Caco-2 (cell line): ENCODE measurements around the gene NMNAT2. TPM values are rescaled to one million over a fixed set of nuclear protein-coding genes. Genes with fewer than 3 reads are reported as not detected.

Source experiments
- BruUV-seq: library from RNA; stranded (reverse); fragments of 400-500 nt; replicated peaks from 2 replicates; lab custom pipeline; 2021; lab: Mats Ljungman, UMichigan
- CTCF ChIA-PET: fragments of 300-600 bp; sonication (Branson Sonifier 250); formaldehyde crosslinking; loops from one replicate; lab custom pipeline; 2022; ENCODE audit warnings: antibody characterized with exemption; lab: Charles Lee
- POLR2A ChIA-PET: fragments of 300-600 bp; sonication (Branson Sonifier 250); formaldehyde crosslinking; loops from one replicate; lab custom pipeline; 2022; ENCODE audit warnings: antibody characterized with exemption; lab: Charles Lee
- DNase-seq, 2 experiments: peaks; one replicate each; pipeline versions ENCODE4 v3.0.0 to v3.0.0-alpha.2; 2020 to 2022
- H3K27me3 ChIP-seq: replicated peaks from 2 replicates; pipeline ENCODE4 v1.6.0; 2011; ENCODE audit warnings: low read length; ENCODE audit not compliant: control insufficient read depth, insufficient read depth
- H3K36me3 ChIP-seq: 2 replicates; pipeline ENCODE4 v1.5.1; 2011; ENCODE audit warnings: low read length; ENCODE audit not compliant: control insufficient read depth, insufficient read depth
- H3K4me1 ChIP-seq: fragments of 250-450 bp; sonication (Bioruptor Pico); 2 replicates; pipeline ENCODE4 v1.5.1; 2020; ENCODE audit warnings: mild to moderate bottlenecking
- H3K4me3 ChIP-seq: 2 replicates; pipeline ENCODE4 v1.5.1; 2011; ENCODE audit warnings: low read depth, mild to moderate bottlenecking, control low read depth, low read length
- H3K9me3 ChIP-seq: fragments of 250-450 bp; sonication (Bioruptor Pico); 2 replicates; pipeline ENCODE4 v1.5.1; 2020; ENCODE audit warnings: mild to moderate bottlenecking, moderate library complexity
- H3K27ac Mint-ChIP-seq: one replicate; pipeline ENCODE4 v1.8.0; 2022; ENCODE audit warnings: mixed read lengths; ENCODE audit not compliant: unreplicated experiment
- H3K27me3 Mint-ChIP-seq: one replicate; pipeline ENCODE4 v1.8.0; 2022; ENCODE audit warnings: mixed read lengths; ENCODE audit not compliant: insufficient read depth, unreplicated experiment
- H3K36me3 Mint-ChIP-seq: one replicate; pipeline ENCODE4 v1.8.0; 2022; ENCODE audit warnings: mild to moderate bottlenecking, mixed read lengths; ENCODE audit not compliant: insufficient read depth, unreplicated experiment
- H3K4me1 Mint-ChIP-seq: one replicate; pipeline ENCODE4 v1.8.0; 2022; ENCODE audit warnings: low read depth, mixed read lengths; ENCODE audit not compliant: unreplicated experiment
- H3K4me3 Mint-ChIP-seq: one replicate; pipeline ENCODE4 v1.8.0; 2022; ENCODE audit warnings: mild to moderate bottlenecking, moderate library complexity, mixed read lengths; ENCODE audit not compliant: unreplicated experiment
- H3K9me3 Mint-ChIP-seq: one replicate; pipeline ENCODE4 v1.8.0; 2022; ENCODE audit warnings: mixed read lengths; ENCODE audit not compliant: unreplicated experiment
- CTCF ChIP-seq, 2 experiments: fragments of 200-600 bp in 1 of 2; IDR thresholded peaks; 1 replicate in 1 of 2; 2 replicates in 1 of 2; pipeline versions ENCODE4 v1.5.1 to v1.8.0; 2011 to 2022; ENCODE audit warnings: antibody characterized with exemption in 1 of 2, control low read depth in 1 of 2, inconsistent platforms in 1 of 2, low read depth in 1 of 2, low read length in 1 of 2, mild to moderate bottlenecking in 1 of 2, moderate library complexity in 1 of 2; ENCODE audit not compliant: insufficient read depth in 1 of 2, severe bottlenecking in 1 of 2, unreplicated experiment in 1 of 2
- intact Hi-C: fragments of 100-400 bp; cut with micrococcal nuclease; formaldehyde crosslinking; loops from one replicate; pipeline ENCODE4 v1.10.0; 2022; ENCODE audit not compliant: unreplicated experiment
- total RNA-seq: library from RNA; stranded (reverse); gene quantifications from 2 replicates; pipeline ENCODE4 v1.2.3, GENCODE V29; 2022

NMNAT2 gene
- total RNA-seq, 1 experiment from 2014 or later: 16.4 TPM

GRCh38 chr1:183372586-183373230, 45.5 kb downstream of the NMNAT2 start:
- no peak for TF ChIP-seq CTCF (IDR thresholded peaks at IDR 0.05; ENCODE audit: insufficient read depth in 1 of 2, low read depth in 1 of 2, low read length in 1 of 2, severe bottlenecking in 1 of 2, unreplicated experiment in 1 of 2)
- no peak overlapping the region for H3K27ac Mint-ChIP-seq
- no TSS peak for BruUV-seq
- no peaks in the 10 kb centered on the region for H3K9me3 Mint-ChIP-seq
- Histone ChIP-seq H3K27me3 (no peaks in the 10 kb centered on the region), H3K4me3 (no peak overlapping the region), H3K9me3 (no peaks in the 10 kb centered on the region), H3K4me1 (peaks cover 16% of the 10 kb centered on the region), H3K36me3 (no peaks in the 10 kb centered on the region)
- no peak for DNase-seq
- peaks cover 27% of the 10 kb centered on the region for H3K4me1 Mint-ChIP-seq
- ChIA-PET POLR2A (no interaction called here), CTCF (interaction anchor here (0.6 kb wide), 1 partner anchor 358 kb away, joined by 6 read pairs; no protein-coding TSS in a partner anchor)
- no peaks in the 10 kb centered on the region for H3K36me3 Mint-ChIP-seq
- H3K4me3 Mint-ChIP-seq: no peak overlapping the region
- H3K27me3 Mint-ChIP-seq: no peaks in the 10 kb centered on the region
- intact Hi-C loops: no loop called here

- CTCF ChIA-PET: no interaction called here
Measured at GRCh38 chr1:183370399-183371058, 47.7 kb downstream of the NMNAT2 start.

More at GRCh38 chr1:183370399-183371058, 47.7 kb downstream of the NMNAT2 start:
- Mint-ChIP-seq H3K9me3 (no peaks in the 10 kb centered on the region), H3K27me3 (no peaks in the 10 kb centered on the region), H3K36me3 (no peaks in the 10 kb centered on the region), H3K4me3 (no peak overlapping the region), H3K4me1 (peaks cover 23% of the 10 kb centered on the region), H3K27ac (no peak overlapping the region)
- no peak for TF ChIP-seq CTCF (IDR thresholded peaks at IDR 0.05; ENCODE audit: insufficient read depth in 1 of 2, low read depth in 1 of 2, low read length in 1 of 2, severe bottlenecking in 1 of 2, unreplicated experiment in 1 of 2)
- no peaks in the 10 kb centered on the region for H3K36me3 ChIP-seq
- no TSS peak for BruUV-seq
- POLR2A ChIA-PET: no interaction called here
- intact Hi-C loops: no loop called here
- DNase-seq: no peak
- H3K4me3 ChIP-seq: no peak overlapping the region
- H3K4me1 ChIP-seq: peaks cover 16% of the 10 kb centered on the region
- no peaks in the 10 kb centered on the region for H3K27me3 ChIP-seq
- no peaks in the 10 kb centered on the region for H3K9me3 ChIP-seq
